ENCODE data around the gene TJP3.

Gene TJP3

GRCh38 chr19:3710265-3710812 lies 2.2 kb downstream of the TJP3 start:
- FAIRE-seq (no peak), DNase-seq (ENCODE audit: low spot score) (peak; percentile 66)

- DNase-seq (ENCODE audit: low spot score) (no peak), FAIRE-seq (no peak)
Measured at GRCh38 chr19:3712663-3713611, 4.8 kb downstream of the TJP3 start.

GRCh38 chr19:3716147-3716668 lies 8.0 kb downstream of the TJP3 start:
- FAIRE-seq (no peak), DNase-seq (ENCODE audit: low spot score) (no peak)

GRCh38 chr19:3719868-3720267 lies 11.7 kb downstream of the TJP3 start:
- FAIRE-seq (no peak), DNase-seq (ENCODE audit: low spot score) (no peak)

GRCh38 chr19:3720349-3720917 lies 12.2 kb downstream of the TJP3 start:
- no peak for FAIRE-seq
- DNase-seq (ENCODE audit: low spot score): no peak

- no peak for FAIRE-seq
Measured at GRCh38 chr19:3721131-3721886, 13.1 kb downstream of the TJP3 start.

GRCh38 chr19:3721887-3722442 lies 13.8 kb downstream of the TJP3 start:
- FAIRE-seq: no peak
- no peak for DNase-seq (ENCODE audit: low spot score)

More at GRCh38 chr19:3721131-3721886, 13.1 kb downstream of the TJP3 start:
- peak; percentile 46 for DNase-seq (ENCODE audit: low spot score)

- FAIRE-seq: no peak
Measured at GRCh38 chr19:3722443-3723109, 14.4 kb downstream of the TJP3 start.

GRCh38 chr19:3723110-3723488 lies 14.9 kb downstream of the TJP3 start:
- no peak for FAIRE-seq
- DNase-seq (ENCODE audit: low spot score): no peak

More at GRCh38 chr19:3722443-3723109, 14.4 kb downstream of the TJP3 start:
- DNase-seq (ENCODE audit: low spot score): no peak

- no peak for FAIRE-seq
- no peak for DNase-seq (ENCODE audit: low spot score)
Measured at GRCh38 chr19:3723883-3724282, 15.7 kb downstream of the TJP3 start.

- FAIRE-seq: no peak
Measured at GRCh38 chr19:3725121-3725520, 16.9 kb downstream of the TJP3 start.

GRCh38 chr19:3725640-3726310 lies 17.6 kb downstream of the TJP3 start:
- peak; percentile 17 for DNase-seq (ENCODE audit: low spot score)

More at GRCh38 chr19:3725121-3725520, 16.9 kb downstream of the TJP3 start:
- DNase-seq (ENCODE audit: low spot score): no peak

GRCh38 chr19:3730457-3730958 lies 22.3 kb downstream of the TJP3 start:
- FAIRE-seq (no peak), DNase-seq (ENCODE audit: low spot score) (no peak)

More at GRCh38 chr19:3725640-3726310, 17.6 kb downstream of the TJP3 start:
- FAIRE-seq: no peak

- FAIRE-seq: no peak
- DNase-seq (ENCODE audit: low spot score): no peak
Measured at GRCh38 chr19:3732108-3732507, 23.9 kb downstream of the TJP3 start.

- no peak for FAIRE-seq
Measured at GRCh38 chr19:3733549-3734309, 25.5 kb downstream of the TJP3 start.

GRCh38 chr19:3734310-3734600 lies 26.1 kb downstream of the TJP3 start:
- no peak for DNase-seq (ENCODE audit: low spot score)
- no peak for FAIRE-seq

More at GRCh38 chr19:3733549-3734309, 25.5 kb downstream of the TJP3 start:
- DNase-seq (ENCODE audit: low spot score): no peak

GRCh38 chr19:3736106-3736724 lies 28.0 kb downstream of the TJP3 start:
- FAIRE-seq (no peak), DNase-seq (ENCODE audit: low spot score) (no peak)

- no peak for FAIRE-seq
- DNase-seq (ENCODE audit: low spot score): no peak
Measured at GRCh38 chr19:3737487-3738205, 29.5 kb downstream of the TJP3 start.
